ENCODE results near the gene CHEK1.

GRCh38 chr11:125670172-125670571 lies 45.2 kb downstream of the CHEK1 start:
- TF ChIP-seq, protein P1, sequence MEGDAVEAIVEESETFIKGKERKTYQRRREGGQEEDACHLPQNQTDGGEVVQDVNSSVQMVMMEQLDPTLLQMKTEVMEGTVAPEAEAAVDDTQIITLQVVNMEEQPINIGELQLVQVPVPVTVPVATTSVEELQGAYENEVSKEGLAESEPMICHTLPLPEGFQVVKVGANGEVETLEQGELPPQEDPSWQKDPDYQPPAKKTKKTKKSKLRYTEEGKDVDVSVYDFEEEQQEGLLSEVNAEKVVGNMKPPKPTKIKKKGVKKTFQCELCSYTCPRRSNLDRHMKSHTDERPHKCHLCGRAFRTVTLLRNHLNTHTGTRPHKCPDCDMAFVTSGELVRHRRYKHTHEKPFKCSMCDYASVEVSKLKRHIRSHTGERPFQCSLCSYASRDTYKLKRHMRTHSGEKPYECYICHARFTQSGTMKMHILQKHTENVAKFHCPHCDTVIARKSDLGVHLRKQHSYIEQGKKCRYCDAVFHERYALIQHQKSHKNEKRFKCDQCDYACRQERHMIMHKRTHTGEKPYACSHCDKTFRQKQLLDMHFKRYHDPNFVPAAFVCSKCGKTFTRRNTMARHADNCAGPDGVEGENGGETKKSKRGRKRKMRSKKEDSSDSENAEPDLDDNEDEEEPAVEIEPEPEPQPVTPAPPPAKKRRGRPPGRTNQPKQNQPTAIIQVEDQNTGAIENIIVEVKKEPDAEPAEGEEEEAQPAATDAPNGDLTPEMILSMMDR (IDR thresholded peaks at IDR 0.05 in 4 of 5, conservative IDR thresholded peaks at IDR 0.05 in 1 of 5): no peak
- no peak for TF ChIP-seq POLR2A (IDR thresholded peaks at IDR 0.05)
